ENCODE measurements around the gene DNASE1L3. TPM values are rescaled to one million over a fixed set of nuclear protein-coding genes. Genes with fewer than 3 reads are reported as not detected.
A peak's percentile ranks its signal among the peaks of the same experiment; 100 is the strongest.

Gene DNASE1L3
- total and polyA plus RNA-seq, 2 of the 13 experiments (the other 11 are each of a cell fraction or from before 2014, with no cell fraction given): 0.86 to 1.7 TPM

DNA sequence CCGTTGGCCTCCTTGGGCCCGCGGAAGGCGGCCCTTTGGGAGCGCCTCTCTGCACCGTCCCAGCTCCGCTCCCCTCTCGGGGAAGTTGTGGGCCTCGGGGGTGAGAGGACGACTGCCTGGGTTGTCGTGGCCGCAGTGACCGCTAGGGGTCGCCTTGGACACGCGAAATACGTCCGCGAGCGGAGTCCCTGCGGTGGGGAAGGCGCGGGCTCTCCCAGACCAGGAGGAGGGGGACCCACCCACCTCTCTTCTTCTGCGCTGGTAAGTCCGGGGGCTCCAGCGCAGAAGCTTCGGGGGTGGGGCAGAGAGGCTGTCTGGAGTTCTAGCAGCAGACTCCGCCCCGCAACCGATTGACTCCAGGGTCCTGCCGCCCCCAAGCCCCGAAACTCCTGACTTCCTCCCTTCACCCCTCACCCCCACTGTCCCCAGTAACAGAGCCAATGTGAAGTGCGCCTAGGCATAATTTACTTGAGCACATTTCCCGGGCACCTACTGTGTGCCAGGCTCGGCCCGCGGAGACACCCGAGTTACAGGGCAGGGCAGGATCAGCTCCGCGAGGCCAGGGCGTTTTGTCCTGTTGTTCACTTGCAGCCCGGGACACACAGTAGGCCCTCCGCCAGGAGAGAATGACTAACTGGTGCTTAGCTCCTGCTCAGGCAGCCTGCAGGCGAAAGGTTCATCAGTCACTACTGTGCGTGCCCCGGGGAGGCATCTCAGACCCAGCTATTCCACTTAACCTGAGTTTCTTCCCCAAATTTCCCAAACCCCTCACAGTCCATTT is 32.8 kb downstream of the DNASE1L3 start (continued):
- TF ChIP-seq, protein P1, sequence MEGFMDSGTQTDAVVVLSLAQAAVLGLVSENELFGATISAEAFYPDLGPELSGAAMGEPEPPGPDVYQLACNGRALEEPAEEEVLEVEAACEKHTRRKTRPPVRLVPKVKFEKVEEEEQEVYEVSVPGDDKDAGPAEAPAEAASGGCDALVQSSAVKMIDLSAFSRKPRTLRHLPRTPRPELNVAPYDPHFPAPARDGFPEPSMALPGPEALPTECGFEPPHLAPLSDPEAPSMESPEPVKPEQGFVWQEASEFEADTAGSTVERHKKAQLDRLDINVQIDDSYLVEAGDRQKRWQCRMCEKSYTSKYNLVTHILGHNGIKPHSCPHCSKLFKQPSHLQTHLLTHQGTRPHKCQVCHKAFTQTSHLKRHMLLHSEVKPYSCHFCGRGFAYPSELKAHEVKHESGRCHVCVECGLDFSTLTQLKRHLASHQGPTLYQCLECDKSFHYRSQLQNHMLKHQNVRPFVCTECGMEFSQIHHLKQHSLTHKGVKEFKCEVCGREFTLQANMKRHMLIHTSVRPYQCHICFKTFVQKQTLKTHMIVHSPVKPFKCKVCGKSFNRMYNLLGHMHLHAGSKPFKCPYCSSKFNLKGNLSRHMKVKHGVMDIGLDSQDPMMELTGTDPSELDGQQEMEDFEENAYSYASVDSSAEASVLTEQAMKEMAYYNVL (CRISPR knock-in tag; IDR thresholded peaks at IDR 0.05; ENCODE audit: borderline replicate concordance): 0 out of 2 replicates have a peak, but pooled peaks have one; percentile 70
- TF ChIP-seq ZFAT (CRISPR knock-in tag; conservative IDR thresholded peaks at IDR 0.05) (no peak), ZMYM2 (CRISPR knock-in tag; IDR thresholded peaks at IDR 0.05) (peak; percentile 21; the same call in 1 of the 2 replicates), NR2C2 (CRISPR knock-in tag; IDR thresholded peaks at IDR 0.05; ENCODE audit: borderline replicate concordance) (no peak), ZFP82 (CRISPR knock-in tag; IDR thresholded peaks at IDR 0.05; ENCODE audit: borderline replicate concordance) (no peak), SP5 (CRISPR knock-in tag; IDR thresholded peaks at IDR 0.05; ENCODE audit: borderline replicate concordance, low read depth) (no peak), PAX8 (CRISPR knock-in tag; IDR thresholded peaks at IDR 0.05; ENCODE audit: borderline replicate concordance) (no peak), ZFY (CRISPR knock-in tag; IDR thresholded peaks at IDR 0.05) (peak; percentile 18), ZFX (CRISPR knock-in tag; IDR thresholded peaks at IDR 0.05; ENCODE audit: low read depth) (peak; percentile 75), SP1 (IDR thresholded peaks at IDR 0.05) (no peak), SP1 (CRISPR knock-in tag; IDR thresholded peaks at IDR 0.05) (0 out of 2 replicates have a peak, but pooled peaks have one; percentile 38), TAF1 (CRISPR knock-in tag; IDR thresholded peaks at IDR 0.05) (no peak), ZKSCAN5 (CRISPR knock-in tag; IDR thresholded peaks at IDR 0.05) (0 out of 2 replicates have a peak, but pooled peaks have one; percentile 38), ZNF883 (CRISPR knock-in tag; IDR thresholded peaks at IDR 0.05; ENCODE audit: not compliant biosample characterization) (peak; percentile 32), RBM39 (IDR thresholded peaks at IDR 0.05; ENCODE audit: low read depth, low read length, poor library complexity, severe bottlenecking) (peak; percentile 83), GTF3A (CRISPR knock-in tag; conservative IDR thresholded peaks at IDR 0.05) (0 out of 2 replicates have a peak, but pooled peaks have one; percentile 41), TARDBP (CRISPR knock-in tag; IDR thresholded peaks at IDR 0.05) (0 out of 2 replicates have a peak, but pooled peaks have one; percentile 27), PPARG (CRISPR knock-in tag; conservative IDR thresholded peaks at IDR 0.05) (0 out of 2 replicates have a peak, but pooled peaks have one; percentile 55), ZNF260 (CRISPR knock-in tag; IDR thresholded peaks at IDR 0.05; ENCODE audit: borderline replicate concordance, low read depth) (no peak), KLF16 (CRISPR knock-in tag; IDR thresholded peaks at IDR 0.05) (0 out of 4 replicates have a peak, but pooled peaks of 1 of the 2 experiments have one; percentile 52), ERF (CRISPR knock-in tag; IDR thresholded peaks at IDR 0.05) (peak; percentile 53; the same call in 1 of the 2 replicates), TAF15 (IDR thresholded peaks at IDR 0.05; ENCODE audit: low read depth, low read length, poor library complexity, severe bottlenecking) (peak; percentile 57), ESRRA (CRISPR knock-in tag; IDR thresholded peaks at IDR 0.05; ENCODE audit: low read depth) (no peak)
- TF ChIP-seq, protein P2, sequence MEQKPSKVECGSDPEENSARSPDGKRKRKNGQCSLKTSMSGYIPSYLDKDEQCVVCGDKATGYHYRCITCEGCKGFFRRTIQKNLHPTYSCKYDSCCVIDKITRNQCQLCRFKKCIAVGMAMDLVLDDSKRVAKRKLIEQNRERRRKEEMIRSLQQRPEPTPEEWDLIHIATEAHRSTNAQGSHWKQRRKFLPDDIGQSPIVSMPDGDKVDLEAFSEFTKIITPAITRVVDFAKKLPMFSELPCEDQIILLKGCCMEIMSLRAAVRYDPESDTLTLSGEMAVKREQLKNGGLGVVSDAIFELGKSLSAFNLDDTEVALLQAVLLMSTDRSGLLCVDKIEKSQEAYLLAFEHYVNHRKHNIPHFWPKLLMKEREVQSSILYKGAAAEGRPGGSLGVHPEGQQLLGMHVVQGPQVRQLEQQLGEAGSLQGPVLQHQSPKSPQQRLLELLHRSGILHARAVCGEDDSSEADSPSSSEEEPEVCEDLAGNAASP (CRISPR knock-in tag; IDR thresholded peaks at IDR 0.05; ENCODE audit: borderline replicate concordance): peak; percentile 44; the same call in 1 of the 2 replicates
- TF ChIP-seq, protein P3, sequence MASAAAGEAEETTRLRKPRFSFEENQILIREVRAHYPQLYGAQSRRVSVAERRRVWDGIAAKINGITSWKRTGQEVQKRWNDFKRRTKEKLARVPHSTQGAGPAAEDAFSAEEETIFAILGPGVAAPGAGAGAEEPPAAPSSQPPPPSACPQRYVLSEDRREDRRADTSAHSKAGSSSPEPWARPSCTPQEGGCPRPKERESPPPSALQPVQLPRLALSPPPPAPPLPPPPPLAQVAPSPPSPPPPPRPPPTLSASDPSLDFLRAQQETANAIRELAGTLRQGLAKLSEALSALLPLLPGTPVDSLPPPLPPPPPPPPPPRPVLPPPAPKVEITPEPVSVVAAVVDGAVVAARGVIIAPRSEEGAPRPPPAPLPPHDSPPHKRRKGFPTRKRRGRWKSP (CRISPR knock-in tag; IDR thresholded peaks at IDR 0.05): 0 out of 2 replicates have a peak, but pooled peaks have one; percentile 47
